Keratinocyte (primary cell): ENCODE results near the gene SLC25A5. TPM values are rescaled to one million over a fixed set of nuclear protein-coding genes. Genes with fewer than 3 reads are reported as not detected.
"Not testable (repeated sequence)": the region's sequence is repeated elsewhere in the genome, so short reads cannot be mapped to it uniquely, and the experiment has no call there.

ENCODE experiments used
- DNase-seq: peaks from one replicate; pipeline ENCODE4 v3.0.0-alpha.2; 2011; ENCODE audit warnings: low read depth, missing footprints, low spot score
- FAIRE-seq: peaks from 2 replicates; lab custom pipeline; 2011; peaks lifted over from hg19 to GRCh38; lab: Jason Lieb, UNC
- H2AFZ ChIP-seq: 2 replicates; pipeline ENCODE4 v1.6.0; 2012; ENCODE audit warnings: low read length, control low read depth, inconsistent platforms; ENCODE audit not compliant: control insufficient read depth
- H3K27ac ChIP-seq: 2 replicates; pipeline ENCODE4 v1.5.1; 2011; ENCODE audit warnings: low read length; ENCODE audit not compliant: control insufficient read depth, insufficient read depth
- H3K27me3 ChIP-seq: 3 replicates; pipeline ENCODE4 v1.6.0; 2011; ENCODE audit warnings: low read length; ENCODE audit not compliant: control insufficient read depth, insufficient read depth; ENCODE audit errors: extremely low read depth
- H3K36me3 ChIP-seq, 2 experiments: 2 replicates in 1 of 2; 3 replicates in 1 of 2; pipeline ENCODE4 v1.5.1; 2011; ENCODE audit warnings: low read length in 2 of 2, mild to moderate bottlenecking in 1 of 2; ENCODE audit not compliant: control insufficient read depth in 2 of 2, insufficient read depth in 2 of 2; ENCODE audit errors: extremely low read depth in 1 of 2
- H3K4me1 ChIP-seq: 3 replicates; pipeline ENCODE4 v1.5.1; 2011; ENCODE audit warnings: low read length; ENCODE audit not compliant: control insufficient read depth, insufficient read depth; ENCODE audit errors: extremely low read depth
- H3K4me2 ChIP-seq: 3 replicates; pipeline ENCODE4 v1.6.0; 2011; ENCODE audit warnings: low read depth, low read length; ENCODE audit not compliant: control insufficient read depth, insufficient read depth; ENCODE audit errors: extremely low read depth
- H3K4me3 ChIP-seq, 3 experiments: fragments of 200-600 bp in 1 of 3; sonication (generic) in 1 of 3; 2 replicates in 2 of 3; 3 replicates in 1 of 3; pipeline ENCODE4 v1.5.1; 2011 to 2016; ENCODE audit warnings: low read length in 3 of 3, mild to moderate bottlenecking in 3 of 3, control low read depth in 2 of 3, inconsistent platforms in 1 of 3, low read depth in 1 of 3, mixed read lengths in 1 of 3, mixed run types in 1 of 3, moderate library complexity in 1 of 3; ENCODE audit not compliant: control insufficient read depth in 2 of 3, insufficient read depth in 2 of 3; ENCODE audit errors: extremely low read depth in 1 of 3
- H3K79me2 ChIP-seq: 2 replicates; pipeline ENCODE4 v1.6.0; 2012; ENCODE audit warnings: low read length; ENCODE audit not compliant: control insufficient read depth, insufficient read depth
- H3K9ac ChIP-seq: 3 replicates; pipeline ENCODE4 v1.6.0; 2011; ENCODE audit warnings: low read length; ENCODE audit not compliant: control insufficient read depth, insufficient read depth; ENCODE audit errors: extremely low read depth
- H3K9me1 ChIP-seq: 3 replicates; pipeline ENCODE4 v1.6.0; 2011; ENCODE audit warnings: low read length; ENCODE audit not compliant: control insufficient read depth, insufficient read depth; ENCODE audit errors: extremely low read depth
- H3K9me3 ChIP-seq: 2 replicates; pipeline ENCODE4 v1.5.1; 2012; ENCODE audit warnings: low read depth, low read length; ENCODE audit not compliant: control insufficient read depth
- H4K20me1 ChIP-seq: 3 replicates; pipeline ENCODE4 v1.6.0; 2011; ENCODE audit warnings: low read length; ENCODE audit not compliant: control insufficient read depth, insufficient read depth; ENCODE audit errors: extremely low read depth
- CTCF ChIP-seq, 3 experiments: IDR thresholded peaks in 1 of 3; conservative IDR thresholded peaks in 1 of 3; optimal IDR thresholded peaks in 1 of 3; 2 replicates in 2 of 3; 3 replicates in 1 of 3; pipeline versions ENCODE3 to v1.5.1; 2011; ENCODE audit warnings: low read length in 3 of 3, mild to moderate bottlenecking in 3 of 3, moderate library complexity in 2 of 3, control low read depth in 1 of 3, inconsistent platforms in 1 of 3; ENCODE audit not compliant: insufficient read depth in 2 of 3; ENCODE audit errors: extremely low read depth in 1 of 3
- EZH2 ChIP-seq: IDR thresholded peaks from one replicate; pipeline ENCODE4 v1.6.1; 2012; ENCODE audit warnings: inconsistent platforms, mild to moderate bottlenecking, low read length, moderate library complexity
- dilution Hi-C: fragments of 300-500 bp; cut with MboI; formaldehyde crosslinking; loops from one replicate; pipeline ENCODE4 v1.7.0; 2020; ENCODE audit warnings: low sequenced_read_pairs; ENCODE audit not compliant: extremely low pct_ligation_motif_present
- polyA plus RNA-seq, 5 experiments: library from polyadenylated mRNA; depleted of rRNA in 3 of 5; stranded (reverse) in 3 of 5; stranded (forward) in 1 of 5; unstranded in 1 of 5; fragments of >200 nt; gene quantifications; 1 replicate in 1 of 5; 2 replicates in 3 of 5; 3 replicates in 1 of 5; pipeline versions ENCODE4 v1.2.1 to v1.2.3, GENCODE V29; 2011 to 2012; ENCODE audit warnings: missing spikeins in 2 of 5, low read depth in 1 of 5, low replicate concordance in 1 of 5

SLC25A5 gene
- polyA plus RNA-seq, 1 donor (not counting 4 experiments of a cell fraction or from before 2014, with no cell fraction given), result 447 TPM

DNA sequence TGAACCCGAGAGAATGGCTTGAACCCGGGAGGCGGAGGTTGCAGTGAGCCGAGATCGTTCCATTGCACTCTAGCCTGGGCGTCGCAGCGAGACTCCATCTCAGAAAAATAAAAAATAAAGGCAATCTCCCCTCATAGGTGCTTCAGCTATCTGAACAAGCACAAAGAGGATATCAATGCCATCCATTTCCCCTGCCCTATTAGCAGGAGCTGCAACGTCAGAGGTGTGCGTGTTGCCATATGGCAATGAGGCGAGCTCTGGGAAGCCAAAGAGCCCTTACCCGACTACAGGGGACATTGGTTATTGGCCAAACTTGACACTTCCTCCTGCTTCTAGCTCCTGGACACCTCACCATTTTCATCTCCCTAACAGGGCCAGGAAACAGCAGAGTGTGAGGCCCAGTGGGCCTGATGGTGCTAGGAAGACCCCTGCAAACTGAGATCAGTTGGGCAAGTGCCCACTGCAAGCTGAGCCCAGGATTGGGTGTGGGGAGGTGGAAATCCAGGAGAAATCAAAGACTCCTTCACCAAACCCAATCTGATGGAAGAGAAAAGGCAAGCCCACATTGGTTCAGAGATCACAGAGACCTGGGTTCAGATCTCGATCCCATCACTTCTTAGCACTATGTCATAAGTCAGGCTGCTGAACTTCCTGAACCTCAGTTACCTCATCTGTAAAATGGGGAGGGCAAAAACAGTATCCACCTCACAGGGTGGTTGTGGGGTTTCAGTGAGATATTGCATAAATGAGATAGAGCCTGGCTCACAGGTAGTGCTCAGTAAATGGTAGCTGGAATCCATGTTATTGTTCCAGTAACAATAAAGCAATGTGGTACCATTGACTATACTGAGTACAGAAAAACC lies 21.2 kb downstream of the SLC25A5 start:
- Histone ChIP-seq H3K27me3 (no peaks in the 10 kb centered on the region), H4K20me1 (no peaks in the 10 kb centered on the region), H3K27ac (no peak overlapping the region), H3K36me3 (no peaks in the 10 kb centered on the region), H3K9ac (no peak overlapping the region), H3K4me3 (no peak overlapping the region), H3K9me3 (no peaks in the 10 kb centered on the region), H3K4me1 (peaks cover 7% of the 10 kb centered on the region), H2AFZ (no peak overlapping the region), H3K4me2 (no peak overlapping the region), H3K9me1 (no peaks in the 10 kb centered on the region), H3K79me2 (no peaks in the 10 kb centered on the region)
- dilution Hi-C loops, result no loop called here
- DNase-seq, result no peak
- no peak for TF ChIP-seq CTCF (optimal IDR thresholded peaks at IDR 0.05 in 1 of 3, IDR thresholded peaks at IDR 0.05 in 1 of 3, conservative IDR thresholded peaks at IDR 0.05 in 1 of 3; ENCODE audit: extremely low read depth in 1 of 3, insufficient read depth in 2 of 3, low read length in 3 of 3)
- TF ChIP-seq EZH2, result no peak
- FAIRE-seq, result no peak

GRCh38 chrX:119492463-119492862 lies 24.2 kb downstream of the SLC25A5 start:
- DNase-seq (no peak), FAIRE-seq (no peak)
- Histone ChIP-seq H3K4me1 (peaks cover 21% of the 10 kb centered on the region), H3K4me2 (no peak overlapping the region), H3K9ac (no peak overlapping the region), H3K27me3 (no peaks in the 10 kb centered on the region), H3K27ac (no peak overlapping the region), H3K36me3 (no peaks in the 10 kb centered on the region), H2AFZ (no peak overlapping the region), H3K9me3 (no peaks in the 10 kb centered on the region), H3K79me2 (no peaks in the 10 kb centered on the region), H4K20me1 (no peaks in the 10 kb centered on the region), H3K4me3 (no peak overlapping the region), H3K9me1 (no peaks in the 10 kb centered on the region)
- dilution Hi-C loops, result no loop called here
- TF ChIP-seq CTCF (optimal IDR thresholded peaks at IDR 0.05 in 1 of 3, IDR thresholded peaks at IDR 0.05 in 1 of 3, conservative IDR thresholded peaks at IDR 0.05 in 1 of 3; ENCODE audit: extremely low read depth in 1 of 3, insufficient read depth in 2 of 3, low read length in 3 of 3) (no peak), EZH2 (no peak)

DNA sequence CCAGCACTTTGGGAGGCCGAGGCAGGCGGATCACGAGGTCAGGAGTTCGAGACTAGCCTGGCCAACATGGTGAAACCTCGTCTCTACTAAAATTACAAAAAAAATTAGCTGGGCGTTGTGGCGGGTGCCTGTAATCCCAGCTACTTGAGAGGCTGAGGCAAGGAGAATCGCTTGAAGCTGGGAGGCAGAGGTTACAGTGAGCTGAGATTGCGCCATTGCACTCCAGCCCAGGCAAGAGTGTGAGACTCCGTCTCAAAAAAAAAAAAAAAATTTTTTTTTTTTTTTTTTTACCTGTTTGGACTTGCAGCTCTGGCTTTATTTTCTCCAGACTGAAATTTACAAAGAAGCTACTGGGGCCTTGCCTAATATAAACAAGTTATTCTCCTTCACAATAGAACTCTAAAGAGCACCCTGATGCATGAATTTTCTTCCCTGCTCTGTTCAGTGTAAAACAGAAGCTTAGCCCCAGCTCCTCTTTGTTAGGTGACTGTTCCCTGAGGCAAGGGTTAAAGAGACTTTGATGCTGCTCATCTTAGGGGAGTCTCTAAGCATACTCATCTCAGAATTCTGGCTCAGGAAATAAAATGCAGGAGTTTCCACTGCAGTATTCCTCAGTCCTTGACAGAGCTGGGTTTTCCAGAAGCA lies 25.7 kb downstream of the SLC25A5 start:
- Histone ChIP-seq H2AFZ (peak overlapping the region; percentile 10), H3K4me3 (peak overlapping the region in 1 of 3 experiments; percentile 9), H3K4me2 (peak overlapping the region; percentile 46), H3K4me1 (peaks cover 21% of the 10 kb centered on the region), H3K9ac (peak overlapping the region; percentile 48), H3K27ac (peak overlapping the region; percentile 71)
- H3K79me2 ChIP-seq, H3K9me1 ChIP-seq, H4K20me1 ChIP-seq, H3K9me3 ChIP-seq, H3K27me3 ChIP-seq, H3K36me3 ChIP-seq, dilution Hi-C loops, DNase-seq, FAIRE-seq: not testable (repeated sequence)
